NCI-H774 (cell line): Measurements from ENCODE around the gene PLAC8.
"Not testable (repeated sequence)": the region's sequence is repeated elsewhere in the genome, so short reads cannot be mapped to it uniquely, and the experiment has no call there.

Experiments used
- DNase-seq: peaks from one replicate; lab custom pipeline; 2025; lab: John Stamatoyannopoulos, UW

The PLAC8 gene

DNA sequence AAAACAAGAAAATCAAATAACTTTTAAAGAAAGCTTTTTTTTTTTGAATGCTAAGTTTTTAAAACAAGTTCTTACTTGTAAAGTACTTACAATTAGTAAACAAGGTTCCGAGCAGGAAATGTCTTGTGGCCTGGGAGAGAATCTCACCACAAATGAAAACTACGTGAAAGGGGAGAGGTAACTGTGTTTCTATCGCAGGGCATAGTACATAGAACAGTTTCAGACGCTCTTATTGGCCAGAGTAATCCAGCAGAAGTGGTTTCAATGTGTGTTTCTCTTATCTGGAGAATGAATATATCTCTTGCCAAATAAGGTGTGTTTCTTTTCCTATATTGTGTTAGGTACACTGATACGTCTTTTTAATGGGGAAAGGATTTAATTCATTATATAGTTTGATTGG is at the start of gene PLAC8:
Gene PLAC8, minus strand, starts transcription at position 154 of the 400 bp plus-strand sequence. CDS start 6,808 bp downstream, outside the sequence.
- DNase-seq: no peak

DNA sequence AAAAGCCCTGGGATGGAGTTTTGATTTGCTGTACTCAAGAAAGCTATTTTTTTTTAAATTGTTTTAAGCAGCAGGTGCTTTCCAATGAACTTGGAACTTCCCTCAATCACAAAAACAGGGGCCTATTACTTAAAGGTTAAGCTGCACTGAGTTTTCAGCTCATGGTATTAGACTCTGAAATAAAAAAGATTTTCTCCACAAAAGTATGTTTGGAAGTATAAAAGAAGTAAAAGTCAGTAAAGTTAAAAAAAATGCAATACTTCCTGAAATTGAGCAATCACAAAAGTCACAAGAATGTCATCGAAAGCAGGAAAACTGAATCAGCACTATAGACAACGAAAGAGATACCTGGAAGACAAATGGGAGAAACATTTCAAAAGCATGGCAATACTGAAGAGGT is 38.9 kb upstream of the PLAC8 start:
- no peak for DNase-seq

GRCh38 chr4:83152746-83153145 is 38.2 kb upstream of the PLAC8 start:
- DNase-seq: no peak

GRCh38 chr4:83151651-83152050 is 37.1 kb upstream of the PLAC8 start:
- DNase-seq: no peak

DNA sequence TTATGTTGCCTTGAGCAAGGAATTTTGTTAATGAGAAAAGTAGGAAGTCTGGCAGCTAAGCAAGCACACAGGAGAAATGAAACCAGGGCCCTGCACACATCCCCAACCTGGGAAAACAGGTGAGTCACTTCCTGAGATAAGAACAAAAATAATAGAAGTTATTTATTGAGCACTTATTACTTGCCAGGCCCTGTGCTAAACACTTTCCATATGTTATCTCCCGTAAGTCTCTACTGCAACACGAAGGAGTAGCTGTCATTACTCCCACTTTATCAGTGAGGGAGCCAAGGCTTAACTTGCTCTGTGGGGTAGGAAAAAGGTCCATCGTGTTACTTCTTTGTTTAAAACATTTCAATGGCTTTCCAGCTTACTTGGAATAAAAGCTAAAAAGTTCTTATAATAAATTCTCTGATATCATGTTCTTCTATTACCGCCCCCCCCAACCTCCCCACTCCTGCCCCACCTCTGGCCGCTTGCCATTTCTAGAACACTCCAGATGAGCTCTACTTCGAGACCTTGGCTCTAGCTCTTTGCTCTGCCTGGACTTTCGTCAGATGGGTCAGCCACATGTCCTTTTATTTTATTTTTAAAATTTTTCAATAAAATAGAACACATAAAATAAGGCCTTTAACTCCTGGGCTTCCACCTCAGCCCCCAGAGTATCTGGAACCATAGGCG is 36.3 kb upstream of the PLAC8 start:
- DNase-seq: no peak

DNA sequence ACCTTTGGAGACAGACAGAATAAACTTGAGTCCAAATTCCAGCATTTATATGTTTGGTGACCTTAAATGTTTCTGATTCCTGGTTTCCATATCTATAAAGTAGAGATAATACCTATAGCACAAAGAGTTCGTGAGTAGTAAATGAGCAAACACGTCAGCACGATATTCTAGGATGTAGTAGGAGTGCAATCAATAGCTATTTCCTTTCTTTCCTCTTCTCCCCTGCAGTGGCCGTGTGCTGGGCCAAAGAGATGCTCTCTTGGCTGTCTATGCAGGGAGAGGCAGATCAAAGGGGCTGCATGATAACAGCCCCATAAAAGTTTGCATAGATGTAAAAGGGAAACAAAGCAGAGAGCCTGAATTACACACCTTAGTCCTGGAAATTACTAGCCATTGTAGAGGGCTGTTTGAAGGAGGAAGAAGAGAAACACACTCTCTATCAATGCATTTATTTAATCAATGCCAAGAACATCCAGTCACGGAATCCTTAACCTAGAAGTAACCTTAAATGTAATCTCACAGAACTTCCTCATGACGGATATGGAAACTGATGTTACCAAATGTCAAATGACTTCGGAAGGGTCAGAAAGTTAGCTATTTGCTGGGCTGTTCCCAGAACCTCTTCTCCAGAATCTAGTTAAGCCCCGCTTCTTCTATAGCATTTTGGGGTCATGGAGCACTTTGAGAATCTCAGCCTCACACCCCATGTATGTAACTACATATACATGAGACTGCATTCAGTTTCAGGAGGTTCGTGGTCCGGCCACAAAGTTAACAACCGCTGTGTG is 35.5 kb upstream of the PLAC8 start:
- no peak for DNase-seq

DNA sequence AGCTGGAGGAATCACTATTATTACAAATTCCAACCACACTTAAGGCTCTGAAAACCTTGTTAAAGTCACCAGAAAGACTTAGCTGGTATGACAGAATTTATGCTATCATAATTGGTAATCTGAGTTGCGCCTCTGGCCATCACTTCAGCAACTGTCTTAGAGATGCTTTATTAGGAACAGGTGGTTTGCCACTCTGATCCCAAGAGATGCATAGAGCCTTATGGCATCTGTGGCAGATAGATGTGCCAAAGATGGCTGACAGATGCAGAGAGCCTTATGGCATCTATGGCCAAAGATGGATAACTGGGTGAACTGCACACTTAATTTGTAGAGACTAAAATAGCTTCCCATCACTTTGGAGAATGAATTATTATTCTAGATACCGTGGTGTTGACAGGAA is 32.3 kb upstream of the PLAC8 start:
- no peak for DNase-seq

- DNase-seq: not testable (repeated sequence)
Observed at GRCh38 chr4:83145776-83146175, 31.2 kb upstream of the PLAC8 start.

GRCh38 chr4:83139514-83140156 is 25.1 kb upstream of the PLAC8 start:
- DNase-seq: no peak

GRCh38 chr4:83138946-83139345 is 24.4 kb upstream of the PLAC8 start:
- DNase-seq: no peak

DNA sequence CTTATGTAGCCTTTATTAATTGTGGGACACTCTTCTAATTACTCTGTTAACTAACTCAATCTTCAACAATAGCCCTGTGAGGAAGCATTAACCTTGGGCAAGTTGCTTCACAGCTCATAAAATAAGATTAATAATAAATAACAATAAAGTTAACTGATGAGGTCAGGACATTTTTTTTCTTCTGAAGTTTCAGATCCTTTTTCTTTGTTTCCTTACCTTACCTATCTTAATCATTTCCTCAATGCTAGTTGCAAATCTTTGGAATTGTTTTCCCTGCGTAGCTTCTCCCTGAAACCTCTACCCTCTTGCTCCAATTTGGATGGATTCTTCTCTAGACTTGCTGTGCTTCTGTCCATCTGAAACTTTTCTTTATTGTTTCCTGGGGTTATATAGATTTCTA is 17.5 kb upstream of the PLAC8 start:
- DNase-seq: no peak

- no peak for DNase-seq
Observed at GRCh38 chr4:83129264-83129663, 14.7 kb upstream of the PLAC8 start.

DNA sequence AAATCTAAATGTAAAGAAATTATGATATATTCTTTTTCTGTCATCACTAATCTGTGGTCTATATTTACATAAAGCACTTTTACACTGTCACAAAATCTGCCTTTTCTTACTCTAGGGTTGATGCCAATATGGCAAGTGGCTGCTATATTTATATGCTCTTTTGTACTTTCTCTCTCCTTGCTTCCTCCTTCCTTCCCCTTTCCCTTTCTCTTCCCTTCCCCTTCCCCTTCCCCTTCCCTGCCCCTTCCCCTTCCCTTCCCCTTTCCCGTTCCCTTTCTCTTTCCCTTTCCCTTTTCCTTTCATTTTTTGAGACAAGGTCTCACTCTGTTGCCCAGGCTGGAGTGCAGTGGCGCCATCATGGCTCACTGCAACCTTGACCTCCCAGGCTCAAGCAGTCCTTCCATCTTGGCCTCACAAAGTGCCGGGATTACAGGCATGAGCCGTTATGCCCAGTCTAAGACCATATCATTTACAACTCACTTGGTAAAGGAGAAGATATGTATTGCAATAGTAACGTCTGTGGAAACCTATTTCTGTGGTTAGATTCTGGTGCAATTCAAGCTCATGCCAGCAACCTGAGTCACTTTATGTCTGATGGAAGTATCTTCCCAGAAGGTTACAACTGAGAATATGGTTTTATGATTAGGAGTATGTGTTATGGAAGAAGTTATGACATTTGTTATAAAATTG is 13.9 kb upstream of the PLAC8 start:
- DNase-seq: no peak

DNA sequence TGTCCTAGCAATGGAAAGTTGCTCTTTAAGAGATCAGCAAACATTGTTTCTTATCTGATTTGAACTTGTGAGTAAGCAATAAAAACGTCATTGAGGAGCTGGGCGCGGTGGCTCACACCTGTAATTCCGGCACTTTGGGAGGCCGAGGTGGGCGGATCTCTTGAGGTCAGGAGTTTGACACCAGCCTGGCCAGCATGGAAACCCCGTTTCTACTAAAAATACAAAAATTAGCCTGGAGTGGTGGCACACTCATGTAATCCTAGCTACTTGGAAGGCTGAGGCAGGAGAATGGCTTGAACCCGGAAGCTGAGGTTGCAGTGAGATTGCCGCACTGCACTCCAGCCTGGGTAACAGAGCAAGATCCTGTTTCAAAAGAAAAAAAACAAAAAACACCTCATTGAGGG is 11.2 kb upstream of the PLAC8 start:
- no peak for DNase-seq

- DNase-seq: no peak
Observed at GRCh38 chr4:83124111-83124780, 9.7 kb upstream of the PLAC8 start.

DNA sequence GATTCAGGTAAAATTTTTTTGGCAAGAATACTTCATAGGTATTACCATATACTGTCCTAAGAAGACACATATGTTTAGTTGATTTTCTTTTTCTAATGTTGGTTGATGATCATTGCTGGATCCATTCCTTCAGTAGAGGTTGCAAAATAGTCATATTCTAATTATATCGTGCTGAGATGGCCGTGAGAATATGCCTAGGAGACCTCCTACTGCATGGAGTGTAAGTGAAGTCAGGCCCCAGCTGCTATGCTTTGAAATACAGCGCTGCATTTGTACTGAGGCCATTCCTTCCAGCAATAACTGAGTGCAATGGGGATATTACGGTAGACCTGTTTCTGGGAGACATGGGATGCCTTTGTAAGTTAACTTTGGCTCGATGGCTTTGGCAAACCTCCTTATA is 6.7 kb upstream of the PLAC8 start:
- no peak for DNase-seq

- no peak for DNase-seq
Observed at GRCh38 chr4:83118869-83119268, 4.3 kb upstream of the PLAC8 start.

GRCh38 chr4:83115656-83116285 is 1.2 kb upstream of the PLAC8 start:
- no peak for DNase-seq

DNA sequence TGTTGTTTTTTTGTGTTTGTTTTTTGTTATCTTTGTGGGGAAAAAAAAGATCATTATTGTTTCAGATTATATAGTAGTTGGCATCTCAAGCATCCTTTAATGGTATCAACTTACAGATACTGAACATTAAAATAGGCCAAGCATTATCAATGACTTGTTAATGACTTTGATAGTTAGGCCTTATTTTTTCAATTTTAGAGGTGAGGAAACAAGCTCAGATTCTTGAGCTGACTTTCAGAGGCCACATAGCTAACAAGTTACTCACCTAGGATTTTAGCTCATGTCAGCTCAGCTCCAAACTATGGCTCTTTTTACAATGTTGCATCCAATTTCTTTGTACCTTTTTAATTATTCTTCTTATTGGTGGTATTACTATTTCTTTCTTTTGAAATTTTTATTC is 471 bp upstream of the PLAC8 start:
- no peak for DNase-seq

DNA sequence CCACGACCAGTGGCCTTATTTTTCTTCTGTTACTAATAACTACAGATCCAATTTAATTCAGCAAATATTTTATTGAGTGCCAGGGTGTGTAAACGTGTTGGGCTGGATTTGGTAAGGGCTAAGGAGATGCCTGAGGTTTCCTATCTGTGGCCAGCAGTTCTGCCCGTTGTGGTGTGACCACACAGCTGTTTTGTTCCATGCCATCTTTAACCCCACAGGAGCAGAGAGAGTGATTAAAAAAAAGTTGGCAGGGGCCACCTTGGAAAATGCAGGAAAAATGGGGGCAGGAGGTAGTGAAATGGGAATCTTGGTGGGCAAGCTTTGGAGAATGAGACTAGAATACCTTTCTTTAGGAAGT is 1.1 kb downstream of the PLAC8 start:
- no peak for DNase-seq

- DNase-seq: no peak
Observed at GRCh38 chr4:83112678-83113428, 1.7 kb downstream of the PLAC8 start.
